ENCODE data around the gene NOD1.
A peak's percentile ranks its signal among the peaks of the same experiment; 100 is the strongest.

NOD1 gene

GRCh38 chr7:30479202-30480120 is 877 bp upstream of the NOD1 start:
- TF ChIP-seq CTCF (conservative IDR thresholded peaks at IDR 0.05; ENCODE audit: low read length): no peak
- DNase-seq (ENCODE audit: low read depth): peak; percentile 42
- H3K4me3 ChIP-seq (ENCODE audit: low read length): peak overlapping the region; percentile 77

GRCh38 chr7:30476459-30477145 is 2.0 kb downstream of the NOD1 start:
- no peak for TF ChIP-seq CTCF (conservative IDR thresholded peaks at IDR 0.05; ENCODE audit: low read length)
- DNase-seq (ENCODE audit: low read depth): peak; percentile 45
- H3K4me3 ChIP-seq (ENCODE audit: low read length): no peak overlapping the region

GRCh38 chr7:30475580-30475979 is 3.0 kb downstream of the NOD1 start:
- DNase-seq (ENCODE audit: low read depth): peak; percentile 49
- H3K4me3 ChIP-seq (ENCODE audit: low read length): no peak overlapping the region
- no peak for TF ChIP-seq CTCF (conservative IDR thresholded peaks at IDR 0.05; ENCODE audit: low read length)

GRCh38 chr7:30474893-30475292 is 3.7 kb downstream of the NOD1 start:
- TF ChIP-seq CTCF (conservative IDR thresholded peaks at IDR 0.05; ENCODE audit: low read length): no peak
- no peak overlapping the region for H3K4me3 ChIP-seq (ENCODE audit: low read length)
- peak; percentile 97 for DNase-seq (ENCODE audit: low read depth)

GRCh38 chr7:30474485-30474884 is 4.1 kb downstream of the NOD1 start:
- DNase-seq (ENCODE audit: low read depth): no peak
- H3K4me3 ChIP-seq (ENCODE audit: low read length): no peak overlapping the region

GRCh38 chr7:30473903-30474302 is 4.7 kb downstream of the NOD1 start:
- no peak overlapping the region for H3K4me3 ChIP-seq (ENCODE audit: low read length)
- no peak for DNase-seq (ENCODE audit: low read depth)
- no peak for TF ChIP-seq CTCF (conservative IDR thresholded peaks at IDR 0.05; ENCODE audit: low read length)

More at GRCh38 chr7:30474485-30474884, 4.1 kb downstream of the NOD1 start:
- TF ChIP-seq CTCF (conservative IDR thresholded peaks at IDR 0.05; ENCODE audit: low read length): no peak
